Embryonic facial prominence (tissue), 1 donor: ENCODE data around the gene CNNM1.

Experiments used
- DNase-seq: peaks from one replicate; pipeline ENCODE4 v3.0.0-alpha.2; 2016; ENCODE audit errors: extremely low spot score

Gene CNNM1

DNA sequence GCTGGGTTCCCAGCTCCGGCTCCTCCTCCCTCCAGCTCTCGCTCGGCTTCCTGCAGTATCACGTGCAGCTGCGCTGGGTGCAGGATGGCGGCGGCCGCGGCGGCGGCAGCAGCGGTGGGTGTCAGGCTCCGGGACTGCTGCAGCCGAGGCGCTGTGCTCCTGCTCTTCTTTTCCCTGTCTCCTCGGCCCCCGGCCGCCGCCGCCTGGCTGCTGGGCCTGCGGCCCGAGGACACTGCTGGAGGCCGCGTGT, at the start of gene CNNM1:
Gene CNNM1, plus strand, starts transcription at position 53 of the 250 bp plus-strand sequence. Its CDS starts 32 bp downstream, at position 85.
- no peak for DNase-seq

DNA sequence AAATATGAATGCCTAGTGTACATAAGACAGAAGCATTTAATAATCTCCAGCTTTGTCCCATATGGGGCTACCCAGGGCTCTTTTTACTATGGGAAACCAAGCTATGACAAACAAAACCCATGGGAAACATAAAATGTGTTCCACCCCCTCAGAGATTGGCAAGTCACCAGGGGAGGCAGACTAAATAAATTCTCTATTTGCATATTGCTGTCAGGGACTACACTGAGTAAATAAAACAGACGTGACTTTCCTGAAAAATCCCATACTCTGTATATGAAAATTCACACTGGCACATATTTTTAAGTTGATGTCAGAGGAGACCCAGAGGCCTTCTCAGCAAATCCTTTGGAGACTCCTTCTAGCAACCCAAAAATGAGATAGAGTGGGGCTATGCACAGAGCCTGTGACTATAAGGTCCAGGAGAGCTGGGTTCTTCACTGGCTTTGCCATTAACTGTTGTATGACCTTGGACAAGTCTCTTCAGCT, 49.5 kb upstream of the CNNM1 start:
- DNase-seq, result peak; percentile 56

DNA sequence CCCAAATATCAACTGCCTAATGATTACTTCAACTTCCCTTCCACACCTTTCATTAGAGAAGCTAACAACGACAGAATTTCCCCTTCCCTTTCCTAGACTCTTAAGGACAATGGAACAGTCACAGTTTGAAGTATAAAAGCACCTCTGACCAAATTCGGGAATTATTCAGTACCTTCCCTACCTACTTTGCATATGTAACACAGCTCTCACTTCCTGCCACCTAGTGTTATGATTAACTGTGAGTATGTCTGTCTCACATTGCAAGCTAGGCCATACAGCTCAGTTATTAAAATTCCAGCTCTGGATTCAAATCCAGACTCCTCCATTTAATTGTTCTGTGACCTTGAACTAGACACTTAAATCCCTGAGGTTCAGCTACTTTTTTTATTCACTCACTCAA, 48.7 kb upstream of the CNNM1 start:
- no peak for DNase-seq

DNA sequence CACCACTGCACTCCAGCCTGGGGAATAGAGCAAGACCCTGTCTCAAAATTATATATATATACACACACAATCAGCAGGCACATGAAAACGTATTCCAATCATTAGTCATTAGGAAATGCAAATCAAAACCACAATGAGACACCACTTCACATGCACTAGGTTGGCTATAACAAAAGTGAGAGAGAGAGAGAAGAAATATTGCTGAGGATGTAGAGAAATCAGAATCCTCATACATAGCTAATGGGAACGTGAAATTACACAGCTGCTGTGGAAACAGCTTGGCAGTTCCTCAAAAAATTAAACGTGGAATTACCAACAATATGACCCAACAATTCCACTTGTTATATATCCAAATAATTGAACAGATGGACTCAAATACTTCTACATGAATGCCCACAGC, 43.3 kb upstream of the CNNM1 start:
- no peak for DNase-seq

DNA sequence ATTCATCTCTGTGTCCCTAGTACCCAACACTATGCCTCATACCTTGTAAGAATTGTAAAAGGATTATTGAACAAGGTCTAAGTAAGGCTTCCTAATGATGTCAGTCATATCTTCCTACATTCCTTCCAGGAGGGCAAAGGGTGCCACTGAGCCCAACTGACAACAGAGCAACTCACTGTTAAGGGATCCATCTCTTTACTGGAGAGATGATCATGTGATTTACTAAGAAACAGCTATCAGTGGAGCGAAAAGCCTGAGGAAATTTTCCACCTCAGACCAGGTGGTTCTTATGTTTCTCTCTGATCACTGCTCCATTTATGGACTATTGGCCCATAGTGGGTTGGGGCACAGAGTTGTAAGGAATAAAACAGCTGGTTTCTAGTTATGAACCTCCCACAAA, 38.9 kb upstream of the CNNM1 start:
- no peak for DNase-seq

DNA sequence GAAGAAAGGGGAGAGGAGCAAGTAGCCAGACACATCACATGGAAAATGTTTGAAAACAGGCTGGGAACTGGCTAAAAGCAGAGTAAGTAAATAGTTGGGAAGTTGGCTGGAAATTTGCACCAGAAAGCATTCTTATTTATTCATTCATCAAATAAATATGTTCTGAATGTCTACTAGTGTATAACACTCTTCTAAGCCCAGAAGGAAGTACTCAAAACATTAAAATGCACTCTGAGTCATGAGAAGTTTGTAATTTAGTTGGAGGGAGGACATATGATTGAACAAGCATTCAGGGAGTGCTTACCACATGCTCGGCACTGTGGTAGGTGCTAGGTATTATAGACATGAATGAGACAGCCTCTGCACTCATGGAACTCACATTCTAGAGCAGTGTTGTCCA, 37.0 kb upstream of the CNNM1 start:
- no peak for DNase-seq

DNA sequence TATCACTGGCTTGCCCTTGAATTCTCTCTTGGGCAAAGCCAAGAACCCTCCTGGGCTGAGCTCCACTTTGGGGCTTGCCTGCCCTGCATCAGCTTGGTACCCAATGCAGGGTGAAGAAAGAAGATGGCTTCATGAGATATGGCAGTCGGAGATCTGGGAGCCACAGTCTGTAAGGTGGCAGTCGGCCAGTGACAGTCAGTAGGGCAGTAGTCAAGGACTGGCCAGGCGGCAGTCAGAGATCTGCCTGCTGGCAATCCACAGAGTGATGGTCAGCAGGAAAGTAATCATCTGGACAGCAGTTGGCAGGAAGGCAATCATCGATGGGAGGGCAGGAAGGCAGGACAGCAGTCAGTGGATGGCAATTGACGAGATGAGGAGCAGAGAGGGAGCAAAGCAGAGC, 32.6 kb upstream of the CNNM1 start:
- no peak for DNase-seq

DNA sequence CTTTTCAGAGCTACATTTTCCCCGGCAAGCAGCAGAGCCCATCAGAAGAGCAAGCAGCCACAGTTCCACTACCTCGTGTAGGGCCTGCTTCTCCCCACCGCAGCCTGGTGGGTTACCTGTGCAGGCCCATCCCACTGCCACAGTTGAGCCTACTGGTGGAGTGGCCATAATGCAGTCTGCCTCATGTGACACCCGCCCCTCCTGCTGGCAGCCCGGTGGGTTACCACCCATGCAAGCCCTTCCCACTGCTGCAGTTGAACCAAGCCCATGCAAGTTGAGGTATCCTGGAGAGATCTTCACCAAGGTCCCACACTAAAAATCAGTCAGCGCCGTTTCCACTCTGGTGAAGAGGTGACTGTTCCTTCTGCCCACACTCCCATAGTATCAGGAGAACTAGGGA, 32.1 kb upstream of the CNNM1 start:
- DNase-seq, result no peak

DNA sequence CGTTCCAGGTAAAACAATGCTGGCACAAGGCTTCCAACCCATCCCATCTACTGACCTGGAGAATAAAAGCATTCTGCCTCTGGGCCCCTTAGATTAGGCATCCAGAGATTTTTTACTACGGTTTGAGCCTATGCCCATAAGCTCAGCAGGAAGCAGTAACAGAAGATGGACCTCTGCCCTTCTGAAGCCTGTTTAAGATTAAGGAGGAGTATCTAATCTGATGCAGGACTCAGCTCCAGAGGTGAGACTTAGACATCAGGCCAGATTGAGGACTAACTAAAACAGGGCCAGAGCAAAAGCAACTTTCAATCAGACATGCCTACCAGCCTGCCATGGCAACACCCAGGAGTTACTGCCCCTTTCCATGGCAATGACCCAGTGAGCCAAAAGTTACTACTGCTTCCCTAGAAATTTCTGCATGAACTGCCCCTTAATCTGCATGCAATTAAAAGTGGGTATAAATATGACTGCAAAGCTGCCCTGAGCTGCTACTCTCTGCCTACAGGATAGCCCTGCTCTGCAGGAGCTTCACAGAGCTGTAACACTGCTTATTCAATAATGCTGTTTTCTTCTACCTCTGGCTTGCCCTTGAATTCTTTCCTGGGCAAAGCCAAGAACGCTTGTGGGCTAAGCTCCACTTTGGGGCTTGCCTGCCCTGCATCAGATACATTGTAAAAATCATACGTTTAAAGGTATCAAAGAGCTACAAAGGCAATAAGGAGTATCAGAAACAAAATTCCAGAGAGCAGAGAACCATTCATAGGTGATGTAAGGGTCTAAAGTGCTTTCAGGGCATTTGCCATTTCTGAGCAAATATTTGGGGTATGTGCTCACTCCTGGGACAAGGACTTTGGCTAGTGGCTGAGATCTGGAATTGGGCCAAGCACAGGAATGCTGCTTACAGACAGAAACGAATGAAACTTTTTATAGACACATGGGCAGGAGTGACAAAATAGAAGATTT, 25.0 kb upstream of the CNNM1 start:
- DNase-seq, result no peak

DNA sequence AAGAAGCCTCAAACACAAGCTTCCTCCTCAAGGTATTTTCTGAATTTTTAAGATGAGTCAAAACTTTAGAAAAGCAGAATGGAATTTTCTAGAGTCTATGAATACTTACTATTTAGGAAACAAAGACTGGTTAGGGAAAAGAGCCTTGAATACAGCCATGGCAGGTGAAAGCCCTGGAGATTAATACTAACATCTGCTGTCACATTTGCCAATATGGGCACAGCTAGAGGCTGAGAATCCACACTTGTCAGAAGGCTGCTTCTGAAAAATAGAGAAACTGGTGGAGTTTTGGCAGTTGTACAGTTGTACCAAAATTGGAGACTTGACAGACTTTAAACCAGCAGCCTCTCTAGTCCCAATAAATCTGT, 24.3 kb upstream of the CNNM1 start:
- DNase-seq, result no peak

DNA sequence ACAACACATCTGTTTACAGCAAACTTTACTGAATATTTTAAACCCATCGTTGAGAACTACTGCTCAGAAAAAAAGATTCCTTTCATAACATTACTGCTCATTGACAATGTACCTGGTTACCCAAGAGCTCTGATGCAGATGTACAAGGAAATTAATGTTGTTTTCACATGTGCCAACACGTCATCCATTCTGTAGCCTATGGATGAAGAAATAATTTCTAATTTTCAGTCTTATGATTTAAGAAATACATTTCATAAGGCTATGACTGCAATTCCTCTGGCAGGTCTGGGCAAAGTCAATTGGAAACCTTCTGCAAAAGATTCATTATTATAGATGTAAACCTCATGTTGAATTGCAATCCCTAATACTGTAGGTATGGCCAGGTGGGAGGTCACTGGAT, 16.7 kb upstream of the CNNM1 start:
- no peak for DNase-seq

DNA sequence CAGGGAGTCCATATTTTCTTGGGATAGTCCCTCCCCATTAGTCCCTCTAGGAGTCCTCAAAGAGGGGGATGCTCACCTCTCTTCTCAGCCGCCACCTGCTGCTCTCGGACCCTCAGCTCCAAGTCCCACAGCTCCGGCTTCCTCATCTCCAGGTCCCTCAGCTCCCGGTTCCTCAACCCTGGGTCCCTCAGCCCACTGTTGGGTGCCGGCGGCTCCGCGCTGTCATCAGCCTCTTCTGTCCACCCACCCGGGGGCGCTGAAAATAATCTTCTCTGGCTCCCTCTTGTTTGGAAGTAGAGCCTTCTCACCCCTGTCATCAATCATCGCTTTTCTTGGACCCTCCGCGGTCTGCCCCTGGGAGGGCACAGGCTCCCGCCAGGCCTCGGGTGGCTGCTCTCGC, 13.3 kb upstream of the CNNM1 start:
- DNase-seq, result no peak

DNA sequence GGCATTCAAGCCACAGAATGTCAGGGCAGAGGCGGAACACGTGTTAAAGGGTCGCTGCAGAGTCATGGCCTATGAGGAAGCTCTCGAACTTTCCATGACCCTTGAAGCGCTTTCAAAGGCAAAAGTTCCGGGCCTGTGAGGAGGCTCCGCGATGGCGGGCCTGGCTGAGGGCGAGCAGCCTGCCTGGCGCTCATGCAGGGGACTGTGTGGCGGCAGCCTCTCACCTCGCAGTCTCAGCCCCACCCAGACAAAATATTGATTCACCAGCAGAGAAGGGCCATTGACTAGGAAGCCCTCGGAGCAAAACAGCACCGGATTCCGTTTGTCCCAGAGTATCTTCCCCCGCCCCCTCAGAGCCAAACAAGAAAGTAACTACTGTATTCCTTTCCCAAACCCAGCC, 12.8 kb upstream of the CNNM1 start:
- DNase-seq, result no peak

DNA sequence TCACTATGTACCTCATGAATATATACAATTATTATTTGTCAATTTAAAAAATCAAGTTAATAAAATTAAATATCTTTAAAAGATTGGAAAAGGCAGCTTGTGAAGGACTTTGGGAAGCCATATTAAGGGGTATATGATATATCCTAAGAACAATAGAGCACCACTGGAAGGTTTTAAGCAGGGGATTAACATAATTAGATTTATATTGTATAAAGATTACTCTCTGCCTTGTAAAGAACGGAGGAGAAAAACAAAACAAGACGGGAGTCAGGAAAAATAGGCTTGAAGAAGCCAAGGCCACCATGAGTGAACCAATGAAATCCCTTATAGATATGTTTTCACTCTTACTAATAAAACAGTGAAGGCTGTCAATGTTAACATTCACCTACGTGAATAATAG, 11.1 kb upstream of the CNNM1 start:
- no peak for DNase-seq

DNA sequence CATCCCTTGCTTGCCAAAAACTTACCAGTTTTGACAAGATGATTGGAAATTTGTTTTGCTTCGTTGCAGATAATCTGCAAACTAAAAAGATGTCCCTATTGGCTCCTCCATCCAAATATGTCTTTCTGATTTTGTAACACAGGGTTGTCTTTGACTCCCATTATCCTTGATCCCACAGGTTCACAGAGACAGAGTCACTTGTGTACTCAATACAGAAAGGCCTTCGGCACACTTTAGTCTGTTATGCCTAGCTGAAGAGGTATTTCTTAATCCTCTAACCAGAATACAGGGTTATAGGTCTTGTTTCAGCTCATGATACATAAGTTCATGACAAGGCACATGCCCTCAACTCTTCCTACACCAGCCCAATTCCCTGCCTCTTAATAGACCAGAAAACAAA, 10.7 kb upstream of the CNNM1 start:
- no peak for DNase-seq

DNA sequence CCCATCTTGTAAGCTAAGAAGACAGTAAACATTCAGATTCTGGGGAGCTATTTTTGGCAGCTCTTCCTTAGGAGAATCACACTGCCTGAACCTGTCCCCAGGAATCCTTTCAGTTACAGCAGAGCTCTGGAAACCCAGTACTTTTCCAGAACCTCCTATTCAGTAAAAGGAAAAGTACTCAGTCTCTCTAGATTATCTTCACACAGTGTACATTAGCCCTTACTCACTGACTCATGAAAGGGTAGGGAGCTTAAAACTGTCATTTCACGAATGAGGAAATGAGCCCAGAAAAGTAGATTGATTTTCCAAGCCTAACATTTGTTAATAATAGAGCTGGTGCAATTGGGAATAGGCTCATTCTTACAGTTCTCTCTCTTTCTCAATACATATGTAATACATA, 3.9 kb upstream of the CNNM1 start:
- no peak for DNase-seq

DNA sequence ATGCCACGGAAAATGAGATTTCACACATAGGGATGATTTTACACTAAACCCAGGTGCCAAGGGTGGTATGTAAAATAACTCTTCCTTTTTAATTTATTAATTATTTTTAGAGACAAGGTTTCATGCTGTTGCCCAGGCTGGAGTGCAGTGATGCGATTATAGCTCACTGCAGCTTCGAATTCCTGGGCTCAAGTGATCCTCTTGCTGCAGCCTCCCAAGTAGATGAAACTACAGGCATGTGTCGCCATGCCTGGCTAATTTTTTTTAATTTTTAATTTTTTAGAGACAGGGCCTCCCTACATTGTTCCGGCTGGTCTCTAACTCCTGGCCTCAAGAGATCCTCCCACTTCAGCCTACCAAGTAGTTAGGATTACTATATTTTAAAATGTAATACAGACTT, 2.3 kb upstream of the CNNM1 start:
- DNase-seq, result no peak

DNA sequence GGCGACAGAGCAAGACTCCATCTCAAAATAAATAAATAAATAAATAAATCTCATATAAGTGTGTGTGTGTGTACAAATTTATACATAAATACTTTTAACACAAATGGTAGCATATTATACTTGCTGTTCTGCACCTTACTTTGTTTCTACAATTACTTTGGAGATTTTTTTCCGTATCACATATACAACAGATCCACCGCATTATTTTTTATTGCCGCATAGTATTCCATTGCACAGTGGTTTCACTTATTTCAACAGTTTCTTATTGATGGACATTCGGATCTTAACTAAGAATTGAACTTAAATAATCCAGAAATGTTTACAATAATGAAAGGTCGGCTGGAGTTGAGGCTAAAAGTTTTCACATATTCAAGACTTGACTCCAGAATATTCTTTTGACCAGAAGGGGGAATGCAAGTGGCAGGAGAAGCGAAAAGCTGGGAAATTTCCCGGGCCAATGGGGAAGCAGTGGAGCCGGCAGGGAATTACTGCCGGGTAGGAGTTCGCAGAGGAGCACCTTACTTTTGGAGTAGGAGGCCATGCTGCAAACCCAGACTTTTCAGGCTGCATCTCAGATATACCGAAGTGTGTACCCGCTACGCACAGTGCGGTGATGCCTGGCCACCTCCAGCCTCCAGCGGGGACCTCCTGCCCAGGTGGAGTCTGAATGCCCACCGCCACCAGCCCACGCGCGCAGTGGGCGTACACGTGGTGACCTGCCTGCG, 415 bp upstream of the CNNM1 start:
- DNase-seq, result no peak

DNA sequence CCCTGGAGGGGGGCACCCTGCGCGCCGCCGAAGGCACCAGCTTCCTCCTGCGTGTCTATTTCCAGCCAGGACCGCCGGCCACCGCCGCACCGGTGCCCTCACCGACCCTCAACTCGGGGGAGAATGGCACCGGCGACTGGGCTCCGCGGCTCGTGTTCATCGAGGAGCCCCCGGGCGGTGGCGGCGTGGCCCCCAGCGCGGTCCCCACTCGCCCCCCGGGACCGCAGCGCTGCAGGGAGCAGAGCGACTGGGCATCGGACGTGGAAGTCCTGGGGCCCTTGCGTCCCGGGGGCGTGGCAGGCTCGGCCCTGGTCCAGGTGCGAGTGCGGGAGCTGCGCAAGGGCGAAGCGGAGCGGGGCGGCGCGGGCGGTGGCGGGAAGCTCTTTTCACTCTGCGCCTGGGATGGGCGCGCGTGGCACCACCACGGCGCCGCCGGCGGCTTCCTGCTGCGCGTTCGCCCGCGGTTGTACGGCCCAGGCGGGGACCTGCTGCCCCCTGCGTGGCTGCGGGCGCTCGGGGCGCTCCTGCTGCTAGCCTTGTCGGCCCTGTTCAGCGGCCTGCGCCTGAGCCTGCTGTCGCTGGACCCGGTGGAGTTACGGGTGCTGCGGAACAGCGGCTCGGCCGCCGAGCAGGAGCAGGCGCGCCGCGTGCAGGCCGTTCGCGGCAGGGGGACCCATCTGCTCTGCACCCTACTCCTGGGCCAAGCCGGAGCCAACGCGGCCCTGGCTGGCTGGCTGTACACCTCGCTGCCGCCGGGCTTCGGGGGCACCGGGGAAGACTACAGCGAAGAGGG, 594 bp downstream of the CNNM1 start:
- DNase-seq, result no peak

DNA sequence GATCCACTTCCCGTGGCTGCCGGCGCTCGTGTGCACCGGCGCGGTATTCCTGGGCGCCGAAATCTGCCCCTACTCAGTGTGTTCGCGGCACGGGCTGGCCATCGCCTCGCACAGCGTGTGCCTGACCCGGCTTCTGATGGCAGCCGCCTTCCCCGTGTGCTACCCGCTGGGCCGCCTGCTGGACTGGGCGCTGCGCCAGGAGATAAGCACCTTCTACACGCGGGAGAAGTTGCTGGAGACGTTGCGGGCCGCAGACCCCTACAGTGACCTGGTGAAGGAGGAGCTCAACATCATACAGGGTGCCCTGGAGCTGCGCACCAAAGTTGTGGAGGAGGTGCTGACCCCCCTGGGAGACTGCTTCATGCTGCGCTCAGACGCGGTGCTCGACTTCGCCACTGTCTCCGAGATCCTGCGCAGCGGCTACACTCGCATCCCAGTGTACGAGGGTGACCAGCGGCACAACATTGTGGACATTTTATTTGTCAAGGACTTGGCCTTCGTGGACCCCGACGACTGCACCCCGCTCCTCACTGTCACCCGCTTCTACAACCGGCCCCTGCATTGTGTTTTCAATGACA, 1.3 kb downstream of the CNNM1 start:
- no peak for DNase-seq

DNA sequence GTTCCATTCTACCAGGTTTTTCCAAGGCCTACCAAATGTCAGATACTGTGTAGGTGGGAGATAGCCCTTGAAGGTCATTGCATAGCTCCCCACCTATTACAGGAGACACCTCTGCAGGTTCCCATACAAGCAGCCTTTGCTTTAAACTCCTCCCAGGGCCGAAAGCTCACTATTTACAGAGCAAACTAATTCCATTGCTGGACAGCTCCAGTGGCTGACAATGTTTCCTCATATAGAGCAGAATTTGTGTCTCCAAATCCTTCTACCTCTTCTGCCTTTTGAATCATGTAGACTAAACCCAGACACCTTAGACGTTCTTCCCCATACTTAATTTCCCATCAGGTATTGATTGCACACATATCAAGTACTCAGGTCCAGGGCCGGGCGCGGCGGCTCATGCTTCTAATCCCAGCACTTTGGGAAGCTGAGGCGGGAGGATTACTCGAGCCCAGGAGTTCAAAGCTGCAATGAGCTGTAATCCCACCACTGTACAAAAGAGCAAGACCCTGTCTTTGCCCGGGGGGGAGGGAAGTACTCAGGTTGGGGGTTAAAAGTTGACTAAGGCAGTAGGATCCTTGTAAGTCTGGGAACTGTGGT, 2.1 kb downstream of the CNNM1 start:
- no peak for DNase-seq

DNA sequence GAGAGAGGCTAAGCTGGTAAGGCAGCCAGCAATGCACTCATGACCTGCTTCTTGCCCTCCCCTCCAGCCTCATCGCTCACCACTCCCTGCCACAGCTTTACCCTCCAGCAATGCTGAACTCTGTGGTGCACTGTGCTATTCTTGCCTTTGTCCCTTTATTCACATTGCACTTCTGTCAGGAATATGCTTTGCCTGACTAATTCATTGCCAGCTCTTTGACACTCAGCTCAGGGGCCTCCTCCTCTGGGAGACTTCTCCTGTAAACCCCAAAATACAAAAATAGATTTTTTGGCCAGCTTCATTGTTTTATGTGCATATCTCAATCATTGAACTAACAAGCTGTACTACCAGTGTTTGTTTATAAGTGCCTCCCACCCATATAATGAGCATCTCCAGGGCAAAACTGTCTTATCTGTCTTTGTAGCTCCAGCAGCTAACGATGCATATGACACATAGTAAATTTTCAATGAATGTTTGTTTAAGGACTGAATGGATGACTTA, 8.2 kb downstream of the CNNM1 start:
- DNase-seq, result no peak
